B cell (primary cell): Measurements from ENCODE around the gene RASL11A. TPM values are rescaled to one million over a fixed set of nuclear protein-coding genes. Genes with fewer than 3 reads are reported as not detected.
A peak's percentile ranks its signal among the peaks of the same experiment; 100 is the strongest.

Experiments used
- ATAC-seq: fragments of 200-7000 bp; cut with Tn5 transposase; one replicate; pipeline ENCODE4 v1.10.0; 2021; ENCODE audit warnings: low read depth, mild to moderate bottlenecking, moderate number of reproducible peaks, moderate library complexity
- CTCF ChIA-PET: fragments of 350-600 bp; sonication (Branson Sonifier 250); formaldehyde crosslinking; loops from one replicate; lab custom pipeline; 2021; ENCODE audit warnings: antibody characterized with exemption, inconsistent platforms; lab: Charles Lee
- POLR2A ChIA-PET: fragments of 350-600 bp; sonication (Branson Sonifier 250); formaldehyde crosslinking; loops from one replicate; lab custom pipeline; 2021; ENCODE audit warnings: antibody characterized with exemption; lab: Charles Lee
- DNase-seq: peaks from one replicate; pipeline ENCODE4 v3.0.0; 2013
- H2AFZ ChIP-seq: 2 replicates; pipeline ENCODE4 v1.6.1; 2012; ENCODE audit warnings: mild to moderate bottlenecking, low read depth, low read length; ENCODE audit not compliant: insufficient read depth, poor library complexity, severe bottlenecking
- H3K27ac ChIP-seq, 2 donors: 1 replicate in 1 of 2; 2 replicates in 1 of 2; pipeline ENCODE4 v1.5.1; 2012 to 2013; ENCODE audit warnings: low read length in 2 of 2, mild to moderate bottlenecking in 2 of 2, moderate library complexity in 1 of 2
- H3K27me3 ChIP-seq, 4 experiments: fragments of 200-600 bp in 1 of 4; sonication (generic) in 1 of 4; replicated peaks in 1 of 4; 1 replicate in 2 of 4; 2 replicates in 2 of 4; pipeline versions ENCODE4 v1.6.1 to v1.7.0; 2013 to 2016; ENCODE audit warnings: low read length in 3 of 4, mild to moderate bottlenecking in 2 of 4, mixed read lengths in 1 of 4, moderate library complexity in 1 of 4; ENCODE audit not compliant: insufficient read depth in 4 of 4, control insufficient read depth in 3 of 4; ENCODE audit errors: control extremely low read depth in 1 of 4
- H3K36me3 ChIP-seq, 2 experiments: replicated peaks in 1 of 2; 1 replicate in 1 of 2; 2 replicates in 1 of 2; pipeline versions ENCODE4 v1.6.1 to v1.7.1; 2013; ENCODE audit warnings: low read length in 1 of 2; ENCODE audit not compliant: insufficient read depth in 2 of 2, control insufficient read depth in 1 of 2; ENCODE audit errors: control extremely low read depth in 1 of 2, extremely low read depth in 1 of 2
- H3K4me1 ChIP-seq, 2 donors: fragments of 200-600 bp in 1 of 2; sonication (generic) in 1 of 2; 1 replicate in 1 of 2; 2 replicates in 1 of 2; pipeline versions ENCODE4 v1.5.1 to v1.6.1; 2013 to 2017; ENCODE audit warnings: low read length in 2 of 2; ENCODE audit not compliant: control insufficient read depth in 2 of 2, insufficient read depth in 2 of 2
- H3K4me2 ChIP-seq: replicated peaks from 2 replicates; pipeline ENCODE3; 2012; ENCODE audit warnings: mild to moderate bottlenecking, low read depth, low read length; ENCODE audit not compliant: poor library complexity, severe bottlenecking
- H3K4me3 ChIP-seq, 5 experiments: fragments of 200-600 bp in 1 of 5; sonication (generic) in 1 of 5; 1 replicate in 3 of 5; 2 replicates in 2 of 5; pipeline versions ENCODE4 v1.5.1 to v1.7.0; 2011 to 2016; ENCODE audit warnings: low read length in 4 of 5, mild to moderate bottlenecking in 4 of 5, low read depth in 2 of 5, control low read depth in 1 of 5, moderate library complexity in 1 of 5; ENCODE audit not compliant: insufficient read depth in 1 of 5; ENCODE audit errors: control extremely low read depth in 1 of 5, extremely low read depth in 1 of 5
- H3K79me2 ChIP-seq: fragments of 200-600 bp; sonication (generic); one replicate; pipeline ENCODE4 v1.6.0; 2016; ENCODE audit warnings: low read length; ENCODE audit not compliant: control insufficient read depth, insufficient read depth
- H3K9ac ChIP-seq: fragments of 200-600 bp; sonication (generic); 2 replicates; pipeline ENCODE4 v1.6.1; 2017; ENCODE audit warnings: mild to moderate bottlenecking, low read length, moderate library complexity
- H3K9me3 ChIP-seq, 3 donors: one replicate each; pipeline versions ENCODE4 v1.6.1 to v1.7.1; 2013; ENCODE audit warnings: low read length in 2 of 3; ENCODE audit not compliant: control insufficient read depth in 2 of 3, insufficient read depth in 1 of 3; ENCODE audit errors: control extremely low read depth in 1 of 3
- H4K20me1 ChIP-seq: 2 replicates; pipeline ENCODE4 v1.6.0; 2012; ENCODE audit warnings: mild to moderate bottlenecking, low read length; ENCODE audit not compliant: insufficient read depth, control insufficient read depth, poor library complexity, severe bottlenecking
- H3K27ac Mint-ChIP-seq: one replicate; pipeline ENCODE4 v1.8.0; 2021; ENCODE audit warnings: mixed read lengths
- H3K27me3 Mint-ChIP-seq: one replicate; pipeline ENCODE4 v1.8.0; 2021; ENCODE audit warnings: mixed read lengths
- H3K4me1 Mint-ChIP-seq: one replicate; pipeline ENCODE4 v1.8.0; 2021; ENCODE audit warnings: mixed read lengths
- H3K4me3 Mint-ChIP-seq: one replicate; pipeline ENCODE4 v1.8.0; 2021; ENCODE audit warnings: mixed read lengths
- H3K9me3 Mint-ChIP-seq: one replicate; pipeline ENCODE4 v1.8.0; 2022; ENCODE audit warnings: mixed read lengths; ENCODE audit not compliant: insufficient read depth
- CTCF ChIP-seq: fragments of 200-600 bp; IDR thresholded peaks from one replicate; pipeline ENCODE4 v1.8.0; 2022; ENCODE audit warnings: antibody characterized with exemption, mild to moderate bottlenecking
- EZH2 ChIP-seq: IDR thresholded peaks from 2 replicates; pipeline ENCODE4 v1.6.1; 2012; ENCODE audit warnings: borderline replicate concordance, low read depth, mild to moderate bottlenecking, moderate library complexity, low read length; ENCODE audit not compliant: insufficient read depth, poor library complexity, severe bottlenecking
- WGBS: methylation state at CpG from one replicate; pipeline ENCODE4 v1.1.5; 2013; ENCODE audit warnings: missing lambda C conversion rate; ENCODE audit not compliant: insufficient coverage; 5-methylcytosine and 5-hydroxymethylcytosine counted together
- intact Hi-C: fragments of 100-400 bp; cut with micrococcal nuclease; formaldehyde crosslinking; loops from one replicate; pipeline ENCODE4 v1.10.0; 2022
- polyA plus RNA-seq: library from polyadenylated mRNA; depleted of rRNA; stranded (reverse); fragments of >200 nt; gene quantifications from 2 replicates; pipeline ENCODE4 v1.2.3, GENCODE V29; 2012
- total RNA-seq, 2 donors: library from RNA; stranded (reverse); fragments of 120-200 nt in 1 of 2; gene quantifications; 1 replicate in 1 of 2; 2 replicates in 1 of 2; pipeline versions ENCODE4 v1.2.3 to v1.2.4, GENCODE V29; 2013 to 2022

RASL11A gene
- total and polyA plus RNA-seq, 2 donors (not counting 1 experiment from before 2014, with no cell fraction given): 0.89 to 4.8 TPM

- no peak for DNase-seq
- no peak for TF ChIP-seq CTCF
- TF ChIP-seq EZH2: no peak
- no peaks in the 10 kb centered on the region for H3K9me3 ChIP-seq
Observed at GRCh38 chr13:27264181-27264580, 6.4 kb upstream of the RASL11A start.

GRCh38 chr13:27264648-27265047, 6.0 kb upstream of the RASL11A start:
- Histone ChIP-seq H3K79me2 (peaks cover 23% of the 10 kb centered on the region), H3K4me1 (peaks cover 18 to 24% of the 10 kb centered on the region in 2 donors), H3K4me2 (no peak overlapping the region), H3K9ac (no peak overlapping the region), H3K27me3 (no peaks in the 10 kb centered on the region), H3K27ac (no peak overlapping the region), H3K36me3 (peaks cover 0 to 4% of the 10 kb centered on the region in 2 experiments), H3K4me3 (no peak overlapping the region), H4K20me1 (no peaks in the 10 kb centered on the region), H3K9me3 (no peaks in the 10 kb centered on the region), H2AFZ (no peak overlapping the region)
- no peaks in the 10 kb centered on the region for H3K9me3 Mint-ChIP-seq
- ATAC-seq: no peak
- ChIA-PET POLR2A (no interaction called here), CTCF (interaction anchor here (1.2 kb wide), 1 partner anchor 97 kb away, joined by 3 read pairs; no protein-coding TSS in a partner anchor)
- no peak overlapping the region for H3K4me3 Mint-ChIP-seq
- no peak for DNase-seq
- no peak for TF ChIP-seq EZH2
- TF ChIP-seq CTCF: no peak
- H3K27ac Mint-ChIP-seq: peak overlapping the region; percentile 22
- WGBS: no CpG with 5 or more reads among the region's 1 CpG
- intact Hi-C loops: loop anchor here (10.0 kb wide), 1 partner anchor 780 kb away; no protein-coding TSS in a partner anchor
- H3K27me3 Mint-ChIP-seq: no peaks in the 10 kb centered on the region
- H3K4me1 Mint-ChIP-seq: peaks cover 58% of the 10 kb centered on the region

More at GRCh38 chr13:27264181-27264580, 6.4 kb upstream of the RASL11A start:
- Histone ChIP-seq H3K4me2 (no peak overlapping the region), H3K27me3 (no peaks in the 10 kb centered on the region), H3K79me2 (peaks cover 23% of the 10 kb centered on the region), H3K9ac (no peak overlapping the region), H3K4me1 (peaks cover 22 to 28% of the 10 kb centered on the region in 2 donors), H3K36me3 (peaks cover 0 to 8% of the 10 kb centered on the region in 2 experiments), H3K4me3 (no peak overlapping the region), H2AFZ (no peak overlapping the region), H4K20me1 (no peaks in the 10 kb centered on the region), H3K27ac (peak overlapping the region in 1 of 2 donors; percentile 28)
- 70% methylated on average over 4 of the region's 5 CpGs for WGBS
- Mint-ChIP-seq H3K27ac (peak overlapping the region; percentile 22), H3K27me3 (no peaks in the 10 kb centered on the region), H3K4me1 (peaks cover 60% of the 10 kb centered on the region), H3K9me3 (no peaks in the 10 kb centered on the region), H3K4me3 (no peak overlapping the region)
- intact Hi-C loops: loop anchor here (10.0 kb wide), 1 partner anchor 781 kb away; no protein-coding TSS in a partner anchor
- ATAC-seq: no peak
- POLR2A ChIA-PET: no interaction called here
- CTCF ChIA-PET: interaction anchor here (1.2 kb wide), 1 partner anchor 98 kb away, joined by 3 read pairs; no protein-coding TSS in a partner anchor
